GM21576 (cell line): ENCODE data around the gene FTSJ3.
A peak's percentile ranks its signal among the peaks of the same experiment; 100 is the strongest.
"Not testable (repeated sequence)": the region's sequence is repeated elsewhere in the genome, so short reads cannot be mapped to it uniquely, and the experiment has no call there.

Experiments
- ATAC-seq: cut with Tn5 transposase; IDR thresholded peaks from one replicate; pipeline ENCODE4 v1.9.1; 2021; ENCODE audit warnings: mild to moderate bottlenecking, moderate library complexity; ENCODE audit not compliant: unreplicated experiment

FTSJ3 gene, protein sequence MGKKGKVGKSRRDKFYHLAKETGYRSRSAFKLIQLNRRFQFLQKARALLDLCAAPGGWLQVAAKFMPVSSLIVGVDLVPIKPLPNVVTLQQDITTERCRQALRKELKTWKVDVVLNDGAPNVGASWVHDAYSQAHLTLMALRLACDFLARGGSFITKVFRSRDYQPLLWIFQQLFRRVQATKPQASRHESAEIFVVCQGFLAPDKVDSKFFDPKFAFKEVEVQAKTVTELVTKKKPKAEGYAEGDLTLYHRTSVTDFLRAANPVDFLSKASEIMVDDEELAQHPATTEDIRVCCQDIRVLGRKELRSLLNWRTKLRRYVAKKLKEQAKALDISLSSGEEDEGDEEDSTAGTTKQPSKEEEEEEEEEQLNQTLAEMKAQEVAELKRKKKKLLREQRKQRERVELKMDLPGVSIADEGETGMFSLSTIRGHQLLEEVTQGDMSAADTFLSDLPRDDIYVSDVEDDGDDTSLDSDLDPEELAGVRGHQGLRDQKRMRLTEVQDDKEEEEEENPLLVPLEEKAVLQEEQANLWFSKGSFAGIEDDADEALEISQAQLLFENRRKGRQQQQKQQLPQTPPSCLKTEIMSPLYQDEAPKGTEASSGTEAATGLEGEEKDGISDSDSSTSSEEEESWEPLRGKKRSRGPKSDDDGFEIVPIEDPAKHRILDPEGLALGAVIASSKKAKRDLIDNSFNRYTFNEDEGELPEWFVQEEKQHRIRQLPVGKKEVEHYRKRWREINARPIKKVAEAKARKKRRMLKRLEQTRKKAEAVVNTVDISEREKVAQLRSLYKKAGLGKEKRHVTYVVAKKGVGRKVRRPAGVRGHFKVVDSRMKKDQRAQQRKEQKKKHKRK

DNA sequence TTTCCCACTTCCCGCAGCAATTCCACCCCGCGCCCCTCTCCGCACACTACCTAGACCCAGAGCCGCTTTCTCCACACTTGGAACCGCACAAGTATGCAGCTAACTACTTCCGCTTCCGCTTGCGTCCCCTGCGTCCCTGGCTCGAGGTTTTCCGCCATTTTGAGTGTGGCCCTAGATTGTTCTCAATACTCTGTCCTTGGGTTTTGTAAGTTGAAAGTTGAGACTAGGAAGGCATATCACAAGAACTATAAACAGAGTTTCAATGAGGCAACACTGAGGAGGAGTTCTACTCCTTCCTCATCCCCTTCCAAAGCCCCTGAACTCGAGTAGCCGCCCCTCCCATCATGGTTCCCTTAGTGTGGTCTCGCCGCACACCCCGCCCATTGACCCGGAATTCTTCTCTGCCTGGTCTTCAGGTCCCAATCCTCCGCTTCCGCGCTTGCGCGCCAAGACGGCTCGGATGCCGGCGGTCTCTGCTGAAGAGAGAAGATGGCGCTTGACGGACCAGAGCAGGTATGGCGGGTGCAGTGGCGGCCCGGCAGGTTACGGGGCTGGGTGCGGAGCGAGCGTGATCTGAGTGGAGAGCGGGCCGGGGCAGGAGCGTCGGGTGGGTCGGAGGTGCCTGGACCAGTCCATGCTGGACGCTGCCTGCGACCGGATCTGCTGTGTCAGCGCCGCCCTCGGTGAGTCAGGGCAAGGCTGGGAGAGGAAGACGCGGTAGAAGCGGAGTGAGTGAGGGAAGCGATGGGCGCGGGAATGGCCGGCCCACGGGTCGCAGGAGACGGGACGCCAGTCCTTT, at the start of gene FTSJ3, which contains the start of gene PSMC5:
Gene FTSJ3 (minus strand): TSS at position 662 of the 799 bp plus-strand sequence. CDS start 761 bp downstream, outside the sequence.
Gene PSMC5 (plus strand): TSS at position 430 of the 799 bp plus-strand sequence. CDS start 60 bp downstream, at position 490.
- peak; percentile 84 for ATAC-seq

DNA sequence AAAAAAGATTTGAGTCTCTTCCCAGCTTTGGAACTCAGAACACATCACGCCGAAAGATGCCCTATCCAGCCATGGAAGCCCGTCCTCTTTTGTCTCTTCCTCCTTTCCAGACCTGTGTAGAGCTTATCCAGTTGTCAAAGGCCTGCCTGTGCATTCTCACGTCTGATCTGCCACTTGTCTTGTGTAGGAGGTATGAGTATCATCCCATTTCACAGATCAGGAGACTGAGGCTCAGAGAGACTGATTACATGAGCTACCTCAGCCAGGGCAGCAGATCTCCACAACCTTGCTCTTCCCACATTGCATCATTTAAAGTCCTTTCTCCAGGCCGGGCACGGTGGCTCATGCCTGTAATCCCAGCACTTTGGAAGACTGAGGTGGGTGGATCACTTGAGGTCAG, 47.2 kb upstream of the FTSJ3 start:
- not testable (repeated sequence) for ATAC-seq

DNA sequence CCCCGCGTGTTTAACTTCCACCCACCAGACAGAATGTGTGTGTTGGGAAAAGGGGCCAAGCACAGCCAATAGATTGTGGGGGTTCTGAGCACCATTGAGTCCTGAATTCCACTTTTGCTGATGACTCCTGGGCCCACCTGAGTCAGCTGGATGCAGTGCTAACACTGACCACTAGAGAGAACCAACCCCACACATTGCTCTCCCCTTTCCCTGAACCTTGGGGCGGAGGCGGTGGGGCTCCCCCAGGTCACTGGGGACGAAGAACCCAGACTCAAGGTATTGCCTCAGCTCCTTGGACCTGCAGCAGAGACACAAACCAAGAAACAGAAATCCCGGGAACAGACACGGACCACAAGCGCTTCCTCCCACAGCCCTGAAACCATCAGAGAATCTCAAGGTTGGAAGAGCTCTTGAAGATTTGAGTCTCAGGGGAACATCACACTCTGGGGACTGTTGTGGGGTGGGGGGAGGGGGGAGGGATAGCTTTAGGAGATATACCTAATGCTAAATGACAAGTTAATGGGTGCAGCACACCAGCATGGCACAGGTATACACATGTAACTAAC, 46.7 kb upstream of the FTSJ3 start:
- ATAC-seq: not testable (repeated sequence)

DNA sequence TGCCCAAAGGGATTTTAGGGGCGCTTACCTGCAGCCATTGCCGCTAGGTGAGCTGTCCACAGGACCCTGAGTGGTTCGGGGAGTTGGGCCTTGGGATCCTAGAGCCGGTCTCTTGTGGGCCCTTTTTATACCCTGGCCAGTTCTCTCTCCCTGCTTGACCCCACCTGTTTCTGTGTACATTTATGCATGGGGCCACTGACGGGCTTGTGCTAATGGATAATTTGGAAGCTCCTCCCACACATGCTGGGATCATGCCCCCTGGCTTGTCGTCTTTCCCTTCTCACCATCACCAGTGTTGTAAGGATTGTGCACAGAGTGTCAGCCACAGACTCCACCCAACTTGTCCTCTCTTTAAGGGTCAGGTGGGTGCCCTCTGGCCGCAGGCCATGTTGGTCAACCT, 46.1 kb upstream of the FTSJ3 start, which contains the start of gene CSH2:
Gene CSH2 (minus strand): TSS at position 101 of the 400 bp plus-strand sequence. CDS start 63 bp downstream, at position 38.
- not testable (repeated sequence) for ATAC-seq

DNA sequence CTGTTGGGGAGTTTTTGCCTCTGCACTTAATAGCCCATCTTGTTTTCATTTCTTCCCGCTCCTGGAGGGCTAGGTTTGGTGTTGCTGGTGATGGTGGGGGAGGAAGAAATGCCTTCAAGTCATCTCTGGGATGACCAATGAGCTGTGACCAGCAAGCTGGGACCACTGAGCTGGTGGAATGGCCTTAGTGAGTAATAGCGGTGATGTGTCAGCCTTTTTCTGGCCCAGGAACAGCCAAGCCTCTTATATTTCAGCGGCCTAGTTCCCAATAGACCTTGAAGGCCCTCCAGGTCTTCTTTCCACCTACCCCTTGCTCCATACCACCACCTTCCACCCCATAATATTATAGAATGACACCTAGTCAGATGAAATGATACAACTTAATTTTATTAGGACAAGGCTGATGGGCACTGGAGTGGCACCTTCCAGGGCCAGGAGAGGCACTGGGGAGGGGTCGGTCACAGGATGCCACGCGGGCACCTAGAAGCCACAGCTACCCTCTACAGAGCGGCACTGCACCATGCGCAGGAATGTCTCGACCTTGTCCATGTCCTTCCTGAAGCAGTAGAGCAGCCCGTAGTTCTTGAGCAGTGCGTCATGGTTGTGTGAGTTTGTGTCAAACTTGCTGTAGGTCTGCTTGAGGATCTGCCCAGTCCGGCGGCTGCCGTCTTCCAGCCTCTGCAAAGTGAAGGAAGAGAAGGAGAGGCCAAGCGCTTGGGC, 44.3 kb upstream of the FTSJ3 start:
- ATAC-seq: not testable (repeated sequence)

DNA sequence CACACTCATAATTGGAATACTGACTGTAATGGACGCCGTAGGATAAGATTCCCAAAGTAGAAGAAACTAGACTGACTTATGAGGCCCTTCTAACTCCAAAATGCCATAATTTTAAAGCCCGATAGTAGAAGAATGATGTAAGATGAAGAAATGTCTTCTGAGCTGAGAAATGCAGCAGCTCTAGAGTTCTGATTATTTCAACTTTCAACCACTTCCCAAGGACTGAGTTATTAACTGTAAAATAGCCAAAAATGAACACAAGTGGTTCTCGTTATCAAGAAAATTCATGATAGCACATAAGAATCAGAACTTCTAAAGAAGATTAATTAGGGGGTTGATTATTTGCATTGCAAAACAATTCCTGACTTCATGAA, 42.8 kb upstream of the FTSJ3 start:
- ATAC-seq: not testable (repeated sequence)

DNA sequence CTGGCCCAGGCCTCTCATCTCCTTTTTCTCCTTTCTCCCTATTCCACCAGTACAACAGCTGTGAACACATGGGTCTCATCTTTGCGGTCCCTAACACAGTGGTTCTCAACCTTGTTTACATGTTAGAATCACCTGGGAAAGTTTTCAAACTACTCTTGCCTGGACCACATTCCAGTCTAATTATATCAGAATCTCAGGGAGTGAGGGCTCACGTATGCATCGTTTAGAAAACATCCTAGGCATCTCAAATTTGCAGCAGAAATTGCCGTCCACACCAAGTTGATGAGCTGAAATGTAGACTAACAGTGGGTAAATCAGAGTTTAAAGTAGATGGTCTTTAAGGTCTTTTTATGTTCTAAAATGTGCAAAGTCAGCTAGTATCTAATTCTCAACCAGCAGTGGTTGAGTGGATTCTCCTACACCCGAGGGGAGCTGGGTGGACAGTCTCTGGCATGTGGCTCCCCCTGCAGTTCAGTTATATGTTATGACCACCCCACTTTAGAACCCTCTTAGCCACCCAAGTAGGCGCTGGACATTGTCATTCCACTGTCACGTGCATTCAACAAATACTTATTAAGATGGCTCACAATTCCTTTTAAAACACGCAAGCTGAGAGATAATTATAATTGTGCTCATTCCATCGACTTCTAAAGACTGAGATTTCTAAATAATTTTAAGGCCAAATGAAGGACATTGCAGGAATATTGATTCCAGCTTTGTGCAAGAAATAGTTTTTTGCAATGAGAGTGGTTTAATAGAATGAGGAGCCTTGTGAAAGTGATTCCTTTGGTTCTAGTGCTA, 42.2 kb upstream of the FTSJ3 start:
- not testable (repeated sequence) for ATAC-seq

DNA sequence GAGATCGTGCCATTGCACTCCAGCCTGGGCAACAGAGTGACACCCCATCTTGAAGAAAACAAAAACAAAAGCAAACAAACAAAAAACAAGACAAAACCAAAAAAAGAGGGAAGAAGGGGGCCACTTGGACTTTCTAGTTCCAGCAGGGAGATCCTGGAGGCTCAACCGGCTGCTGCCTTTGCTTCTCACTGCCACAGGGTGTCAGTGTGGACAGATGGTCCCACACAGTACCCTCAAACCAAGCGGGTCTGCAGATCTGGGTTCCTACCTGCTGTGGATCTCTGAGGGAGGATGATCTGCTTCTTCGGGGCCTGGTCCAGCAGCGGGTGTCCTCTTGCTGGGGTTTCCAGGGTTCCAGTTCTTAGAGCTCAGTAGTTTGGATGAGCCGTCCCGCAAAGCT, 39.2 kb upstream of the FTSJ3 start:
- ATAC-seq: not testable (repeated sequence)

DNA sequence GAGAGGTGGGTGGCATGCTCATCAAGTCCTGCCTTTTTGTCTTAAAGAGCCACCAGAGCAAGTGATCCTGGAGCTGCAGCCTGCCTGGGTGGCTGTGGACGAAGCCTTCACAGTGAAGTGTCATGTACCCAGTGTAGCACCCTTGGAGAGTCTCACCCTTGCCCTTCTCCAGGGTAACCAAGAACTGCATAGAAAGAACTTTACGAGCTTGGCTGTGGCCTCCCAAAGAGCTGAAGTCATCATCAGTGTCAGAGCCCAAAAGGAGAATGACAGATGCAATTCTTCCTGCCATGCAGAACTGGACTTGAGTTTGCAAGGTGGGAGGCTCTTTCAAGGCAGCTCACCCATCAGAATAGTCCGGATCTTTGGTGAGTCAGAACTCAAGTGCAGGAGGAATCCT, 31.8 kb upstream of the FTSJ3 start:
- ATAC-seq: no peak

DNA sequence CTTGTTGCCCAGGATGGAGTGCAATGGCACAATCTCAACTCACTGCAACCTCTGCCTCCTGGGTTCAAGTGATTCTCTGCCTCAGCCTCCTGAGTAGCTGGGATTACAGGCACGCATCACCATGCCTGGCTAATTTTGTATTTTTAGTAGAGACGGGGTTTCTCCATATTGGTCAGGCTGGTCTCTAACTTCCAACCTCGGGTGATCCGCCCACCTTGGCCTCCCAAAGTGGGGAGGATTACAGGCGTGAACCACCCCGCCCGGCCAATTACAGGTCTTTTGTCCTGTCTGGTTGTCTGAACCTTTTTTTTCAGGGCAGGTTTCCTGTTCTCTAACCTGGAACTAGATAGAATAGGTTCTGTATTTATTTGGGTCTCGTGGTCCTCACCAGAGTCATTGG, 29.0 kb upstream of the FTSJ3 start:
- not testable (repeated sequence) for ATAC-seq

DNA sequence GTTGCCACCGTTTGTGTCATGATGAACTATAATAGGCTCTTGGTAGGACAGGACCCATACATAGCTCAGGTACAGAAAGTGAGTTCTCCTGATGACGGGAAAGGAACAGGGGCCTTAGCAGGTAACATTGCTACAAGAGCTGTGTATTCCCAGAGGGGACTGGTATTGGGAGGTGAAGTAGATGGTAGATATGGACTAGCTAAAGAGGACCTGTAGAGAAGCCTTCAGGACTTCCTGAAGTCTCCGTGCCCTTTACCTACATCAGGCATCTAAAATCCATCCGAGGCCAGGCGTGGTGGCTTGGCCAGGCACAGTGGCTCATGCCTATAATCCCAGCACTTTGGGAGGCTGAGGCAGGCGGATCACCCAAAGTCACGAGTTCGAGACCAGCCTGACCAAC, 27.7 kb upstream of the FTSJ3 start:
- ATAC-seq: no peak

DNA sequence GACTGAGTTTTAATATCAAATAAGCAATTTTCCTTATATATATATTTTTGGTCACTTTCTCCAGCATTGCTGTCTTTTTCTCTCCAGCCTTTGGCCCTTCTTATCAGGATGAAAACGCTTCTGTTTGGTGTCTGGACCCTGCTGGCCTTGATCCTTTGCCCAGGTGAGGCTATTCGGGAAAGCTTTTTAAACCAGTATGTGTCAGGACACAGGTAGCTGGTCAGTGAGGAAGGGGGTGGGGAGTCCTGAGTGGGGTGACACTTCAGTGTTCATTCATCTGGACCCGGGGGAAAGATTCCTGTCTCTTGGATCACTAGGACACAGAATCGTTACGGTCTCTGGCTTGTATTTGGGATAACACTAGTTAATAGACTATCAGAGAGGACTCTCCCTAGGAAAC, 27.2 kb upstream of the FTSJ3 start:
- no peak for ATAC-seq

DNA sequence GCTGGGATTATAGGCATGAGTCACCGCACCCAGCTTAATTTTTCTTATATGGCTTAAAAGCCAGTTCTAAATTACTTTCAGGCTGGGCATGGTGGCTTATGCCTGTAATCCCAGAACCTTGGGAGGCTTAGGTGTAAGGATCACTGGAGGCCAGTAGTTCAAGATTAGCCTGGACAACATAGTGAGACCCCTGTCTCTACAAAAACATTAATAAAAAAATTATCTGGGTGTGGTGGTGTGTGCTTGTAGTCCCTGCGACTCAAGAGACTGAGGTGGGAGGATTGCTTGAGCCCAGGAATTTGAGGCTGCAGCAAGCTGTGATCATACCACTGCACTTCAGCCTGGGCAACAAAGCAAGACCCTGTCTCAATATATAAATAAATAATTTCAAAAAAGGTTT, 25.8 kb upstream of the FTSJ3 start:
- ATAC-seq: no peak

DNA sequence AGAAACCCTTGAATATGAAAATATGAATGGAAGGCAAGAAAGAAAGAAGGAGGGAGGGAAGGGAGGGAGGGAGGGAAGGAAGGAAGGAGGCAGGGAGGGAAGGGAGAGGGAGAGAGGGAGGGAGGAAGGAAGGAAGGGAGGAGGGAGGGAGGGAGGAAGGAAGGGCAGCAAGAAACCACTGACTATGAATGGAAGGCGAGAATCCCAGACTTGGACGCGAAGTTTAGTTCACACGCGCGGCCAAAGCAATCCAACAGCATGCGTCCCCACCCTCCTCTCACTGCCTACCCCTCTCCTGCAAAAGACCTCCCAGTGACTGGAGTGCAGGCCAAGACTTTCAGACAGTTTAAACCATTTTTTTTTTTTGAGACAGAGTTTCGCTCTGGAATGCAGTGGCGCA, 22.9 kb upstream of the FTSJ3 start:
- no peak for ATAC-seq

DNA sequence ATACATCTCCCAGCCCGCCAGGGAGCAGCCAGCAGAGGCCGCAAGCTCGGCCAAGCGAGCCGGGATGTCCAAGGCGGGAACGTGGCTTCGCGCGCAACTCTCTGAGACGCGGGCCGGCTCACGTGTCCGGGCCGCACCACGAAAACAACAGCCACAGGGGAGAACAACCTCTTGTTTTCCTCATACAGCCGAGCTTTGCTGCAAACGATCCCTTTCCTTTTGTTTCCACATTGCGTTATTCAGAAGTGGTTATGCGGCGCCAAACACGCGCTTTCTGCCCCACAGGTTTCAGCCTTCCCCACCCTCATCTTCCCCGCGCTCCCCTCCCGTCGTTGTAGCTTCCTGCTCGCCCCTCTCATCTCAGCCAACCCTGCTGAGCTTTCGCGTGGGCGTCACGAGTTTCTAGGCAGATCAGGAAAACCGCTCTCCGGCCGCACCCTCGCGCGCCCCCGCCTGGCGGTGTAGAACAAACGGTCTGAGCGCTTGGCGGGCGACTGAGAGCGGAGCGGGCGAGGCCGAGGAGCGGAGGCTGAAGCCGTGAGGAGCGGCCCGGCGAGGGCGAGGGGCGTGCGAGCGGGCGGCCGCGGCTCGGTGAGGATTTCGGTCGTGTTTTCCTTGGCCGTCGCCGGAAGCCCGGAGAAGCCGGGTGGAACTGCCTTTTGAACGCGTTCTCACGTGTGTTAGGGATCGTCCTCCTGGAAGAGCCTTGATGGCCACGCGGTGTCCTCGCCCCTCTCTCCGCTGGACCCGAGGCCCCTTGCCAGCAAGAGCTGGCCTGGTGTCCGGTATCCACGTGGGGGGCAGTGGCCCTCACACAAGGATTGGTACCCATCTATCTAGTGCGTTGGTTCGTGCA, 21.6 kb upstream of the FTSJ3 start:
- ATAC-seq: peak; percentile 82

DNA sequence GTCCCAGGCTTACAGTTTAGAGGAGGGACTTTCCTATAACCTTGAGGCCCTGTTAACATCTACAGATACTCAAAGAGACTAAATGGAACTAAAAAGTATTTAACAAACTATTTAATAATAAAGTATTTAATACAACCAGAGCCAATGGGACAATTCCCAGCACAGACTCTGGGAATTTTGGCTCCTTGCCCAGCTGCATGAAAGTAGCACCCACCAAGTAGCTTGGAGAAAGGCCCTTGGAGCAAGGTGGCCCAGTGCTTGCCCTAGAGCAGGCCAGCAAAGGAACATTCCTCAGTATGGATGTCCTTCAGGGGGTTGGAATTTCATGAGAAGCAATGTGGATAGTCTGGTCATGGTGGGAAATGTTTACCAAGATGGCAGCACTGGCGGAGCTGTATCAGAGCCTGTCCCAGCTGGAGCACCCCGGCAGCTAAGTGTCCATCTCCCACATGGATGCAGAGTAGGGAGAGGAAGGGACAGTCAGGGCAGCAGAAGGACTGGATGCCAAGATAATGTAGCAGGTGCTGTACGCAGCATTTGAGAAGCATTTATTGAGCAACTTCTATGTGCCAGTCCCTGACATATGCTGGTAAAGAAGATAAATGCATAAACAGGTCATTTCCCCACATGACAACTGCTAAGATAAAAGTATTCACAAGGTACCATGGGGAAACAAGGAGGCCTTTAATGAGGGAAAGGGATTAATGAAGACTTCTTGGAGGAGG, 20.2 kb upstream of the FTSJ3 start:
- ATAC-seq: no peak

DNA sequence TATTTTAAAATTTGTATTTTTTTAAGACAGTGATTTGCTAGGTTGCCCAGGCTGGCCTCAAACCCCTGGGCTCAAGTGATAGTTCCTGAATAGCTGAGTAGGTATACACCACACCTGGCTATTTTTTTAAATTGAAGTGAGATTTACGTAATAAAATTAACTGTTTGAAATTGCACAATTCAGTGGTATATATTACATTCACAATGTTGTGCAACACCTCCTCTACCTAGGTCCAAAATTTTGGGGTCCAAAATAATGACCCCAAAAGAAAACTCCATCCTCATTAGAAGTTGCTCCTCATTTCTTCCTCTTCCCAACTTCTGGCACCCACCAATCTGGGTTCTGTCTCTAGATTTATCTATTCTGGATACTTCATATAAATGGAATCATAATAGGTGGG, 18.0 kb upstream of the FTSJ3 start:
- no peak for ATAC-seq
